OCI-LY7 (cell line): ENCODE data around the gene COG7. TPM values are rescaled to one million over a fixed set of nuclear protein-coding genes. Genes with fewer than 3 reads are reported as not detected.

Source experiments
- BruUV-seq: library from RNA; stranded (reverse); fragments of 400-500 nt; replicated peaks from 2 replicates; lab custom pipeline; 2021; lab: Mats Ljungman, UMichigan
- CTCF ChIA-PET: fragments of 300-600 bp; sonication (Branson Sonifier 250); formaldehyde crosslinking; loops from one replicate; lab custom pipeline; 2022; ENCODE audit warnings: antibody characterized with exemption; ENCODE audit not compliant: unreplicated experiment; lab: Charles Lee
- POLR2A ChIA-PET: fragments of 300-600 bp; sonication (Branson Sonifier 250); formaldehyde crosslinking; loops from one replicate; lab custom pipeline; 2022; ENCODE audit warnings: antibody characterized with exemption; lab: Charles Lee
- DNase-seq: peaks from one replicate; pipeline ENCODE4 v3.0.0-alpha.2; 2015; ENCODE audit warnings: low spot score
- H2AFZ ChIP-seq: fragments of 200-600 bp; sonication (generic), shearing (Covaris generic); 2 replicates; pipeline ENCODE4 v1.6.1; 2014; ENCODE audit warnings: mild to moderate bottlenecking, antibody characterized with exemption, low read length, moderate library complexity
- H3K27ac ChIP-seq: fragments of 200-600 bp; sonication (generic); 2 replicates; pipeline ENCODE4 v1.5.1; 2014; ENCODE audit warnings: mixed run types, low read depth, mild to moderate bottlenecking, moderate library complexity, low read length, inconsistent platforms; ENCODE audit not compliant: poor library complexity, severe bottlenecking
- H3K36me3 ChIP-seq: fragments of 200-600 bp; sonication (generic); 2 replicates; pipeline ENCODE4 v1.6.1; 2014; ENCODE audit warnings: mild to moderate bottlenecking, antibody characterized with exemption, low read length, moderate library complexity, mixed read lengths; ENCODE audit not compliant: insufficient read depth
- H3K4me1 ChIP-seq: fragments of 200-600 bp; sonication (generic); 2 replicates; pipeline ENCODE4 v1.5.1; 2014; ENCODE audit warnings: mild to moderate bottlenecking, low read length; ENCODE audit not compliant: insufficient read depth, poor library complexity, severe bottlenecking
- H3K4me2 ChIP-seq: fragments of 200-600 bp; sonication (generic); 2 replicates; pipeline ENCODE4 v1.6.1; 2014; ENCODE audit warnings: mild to moderate bottlenecking, low read length
- H3K4me3 ChIP-seq: fragments of 200-600 bp; sonication (generic); 2 replicates; pipeline ENCODE4 v1.5.1; 2014; ENCODE audit warnings: mild to moderate bottlenecking, low read depth, low read length; ENCODE audit not compliant: poor library complexity, severe bottlenecking
- H3K79me2 ChIP-seq: fragments of 200-600 bp; sonication (generic); 2 replicates; pipeline ENCODE4 v1.6.1; 2016; ENCODE audit warnings: low read depth, mild to moderate bottlenecking, low read length, moderate library complexity, mixed read lengths; ENCODE audit not compliant: insufficient read depth
- H3K9me2 ChIP-seq: fragments of 200-600 bp; sonication (generic); 2 replicates; pipeline ENCODE4 v1.6.1; 2016; ENCODE audit warnings: mild to moderate bottlenecking, low read length, mixed read lengths; ENCODE audit not compliant: insufficient read depth
- H3K9me3 ChIP-seq: fragments of 200-600 bp; sonication (generic); 2 replicates; pipeline ENCODE4 v1.6.1; 2014; ENCODE audit warnings: mild to moderate bottlenecking, mixed run types, low read length, mixed read lengths
- H4K20me1 ChIP-seq: fragments of 200-600 bp; sonication (generic); 2 replicates; pipeline ENCODE4 v1.6.1; 2014; ENCODE audit warnings: mild to moderate bottlenecking, antibody characterized with exemption, low read length, moderate library complexity, mixed read lengths; ENCODE audit not compliant: insufficient read depth
- CTCF ChIP-seq: fragments of 200-600 bp; sonication (generic); conservative IDR thresholded peaks from 2 replicates; pipeline ENCODE4 v1.5.1; 2014; ENCODE audit warnings: mild to moderate bottlenecking, antibody characterized with exemption, low read length, moderate library complexity, mixed read lengths
- EZH2phosphoT487 ChIP-seq: fragments of 200-600 bp; sonication (generic); IDR thresholded peaks from 2 replicates; pipeline ENCODE4 v1.6.1; 2018; ENCODE audit warnings: low read depth, borderline replicate concordance, mild to moderate bottlenecking, mixed run types, antibody characterized with exemption, low read length, moderate library complexity, mixed read lengths
- intact Hi-C: fragments of 100-400 bp; cut with micrococcal nuclease; formaldehyde crosslinking; loops from one replicate; pipeline ENCODE4 v1.10.0; 2022; ENCODE audit not compliant: unreplicated experiment
- total RNA-seq, 2 experiments: library from RNA; depleted of rRNA in 1 of 2; stranded (reverse); fragments of >200 nt in 1 of 2; shearing (Covaris generic) in 1 of 2; gene quantifications; 2 replicates each; pipeline ENCODE4 v1.2.3, GENCODE V29; 2014 to 2022

The COG7 gene
- total RNA-seq, 2 experiments from 2014 or later = 11.4 to 21.0 TPM

- intact Hi-C loops = no loop called here
- ChIA-PET POLR2A (no interaction called here), CTCF (no interaction called here)
- Histone ChIP-seq H3K4me2 (no peak overlapping the region), H4K20me1 (no peaks in the 10 kb centered on the region), H2AFZ (no peak overlapping the region), H3K36me3 (peaks cover 21% of the 10 kb centered on the region), H3K4me3 (no peak overlapping the region), H3K4me1 (no peaks in the 10 kb centered on the region), H3K79me2 (no peaks in the 10 kb centered on the region), H3K9me2 (no peaks in the 10 kb centered on the region), H3K27ac (no peak overlapping the region), H3K9me3 (no peaks in the 10 kb centered on the region)
- TF ChIP-seq EZH2phosphoT487 (no peak), CTCF (no peak)
- no peak for DNase-seq
- BruUV-seq = no TSS peak
These were observed 24.6 kb downstream of the COG7 start for GRCh38 chr16:23428351-23428750.

- Histone ChIP-seq H3K4me3 (no peak overlapping the region), H3K79me2 (no peaks in the 10 kb centered on the region), H2AFZ (no peak overlapping the region), H3K36me3 (peaks cover 7% of the 10 kb centered on the region), H3K27ac (no peak overlapping the region), H4K20me1 (no peaks in the 10 kb centered on the region), H3K9me3 (no peaks in the 10 kb centered on the region), H3K4me2 (no peak overlapping the region), H3K9me2 (no peaks in the 10 kb centered on the region), H3K4me1 (no peaks in the 10 kb centered on the region)
- intact Hi-C loops = no loop called here
- no peak for DNase-seq
- POLR2A ChIA-PET = interaction anchor here (0.7 kb wide), 2 partner anchors 115 to 241 kb away, joined by 3 read pairs; no protein-coding TSS in a partner anchor
- TF ChIP-seq CTCF (no peak), EZH2phosphoT487 (no peak)
- CTCF ChIA-PET = no interaction called here
- no TSS peak for BruUV-seq
These were observed 28.6 kb downstream of the COG7 start for GRCh38 chr16:23424292-23424958.

GRCh38 chr16:23423496-23424049 is 29.4 kb downstream of the COG7 start:
- no peak for DNase-seq
- BruUV-seq = no TSS peak
- no peak overlapping the region for H3K4me3 ChIP-seq
- POLR2A ChIA-PET = interaction anchor here (0.7 kb wide), 2 partner anchors 114 to 240 kb away, joined by 3 read pairs; no protein-coding TSS in a partner anchor
- H3K4me2 ChIP-seq = no peak overlapping the region
- H4K20me1 ChIP-seq = no peaks in the 10 kb centered on the region
- no peak overlapping the region for H2AFZ ChIP-seq
- CTCF ChIA-PET = interaction anchor here (0.6 kb wide), 1 partner anchor 1089 kb away, joined by 3 read pairs; no protein-coding TSS in a partner anchor
- intact Hi-C loops = no loop called here
- no peaks in the 10 kb centered on the region for H3K9me2 ChIP-seq
- H3K27ac ChIP-seq = no peak overlapping the region
- H3K4me1 ChIP-seq = no peaks in the 10 kb centered on the region
- no peaks in the 10 kb centered on the region for H3K9me3 ChIP-seq
- TF ChIP-seq EZH2phosphoT487 (no peak), CTCF (no peak)
- no peaks in the 10 kb centered on the region for H3K79me2 ChIP-seq
- H3K36me3 ChIP-seq = peaks cover 7% of the 10 kb centered on the region
